K562 (cell line): Measurements from ENCODE around the gene B3GALNT2. TPM values are rescaled to one million over a fixed set of nuclear protein-coding genes. Genes with fewer than 3 reads are reported as not detected.
A peak's percentile ranks its signal among the peaks of the same experiment; 100 is the strongest.

ENCODE experiments used
- ARID4B ChIP-seq: sonication (generic); formaldehyde crosslinking; IDR thresholded peaks from 2 replicates; pipeline ENCODE4 v1.8.0; 2022; ENCODE audit warnings: mild to moderate bottlenecking, missing genetic modification reagents
- FOXM1 ChIP-seq, 2 experiments: fragments of 450-650 bp in 1 of 2; sonication (generic) in 1 of 2; formaldehyde crosslinking in 1 of 2; IDR thresholded peaks; 2 replicates each; pipeline versions ENCODE4 v1.6.1 to v1.9.0; 2017 to 2022; ENCODE audit warnings: low read depth in 2 of 2, mild to moderate bottlenecking in 2 of 2, missing genetic modification reagents in 1 of 2, moderate library complexity in 1 of 2
- HOMEZ ChIP-seq: fragments of 250-450 bp; sonication (Bioruptor Pico); IDR thresholded peaks from 2 replicates; pipeline ENCODE4 v1.4.0; 2020; ENCODE audit warnings: mild to moderate bottlenecking, moderate library complexity
- ID3 ChIP-seq, 2 experiments: fragments of 250-450 bp in 1 of 2; fragments of 450-650 bp in 1 of 2; sonication (Bioruptor Pico) in 1 of 2; IDR thresholded peaks; 2 replicates each; pipeline versions ENCODE4 v1.6.1 to v1.8.0; 2016 to 2021; ENCODE audit warnings: mild to moderate bottlenecking in 2 of 2, moderate library complexity in 2 of 2, missing compliant biosample characterization in 1 of 2, missing genetic modification characterization in 1 of 2
- MCM3 ChIP-seq: fragments of 450-650 bp; IDR thresholded peaks from 2 replicates; pipeline ENCODE4 v1.6.1; 2016
- MXD1 ChIP-seq: fragments of 250-450 bp; sonication (Bioruptor Pico); IDR thresholded peaks from 2 replicates; pipeline ENCODE4 v1.8.0; 2021; ENCODE audit warnings: borderline replicate concordance, mild to moderate bottlenecking, moderate library complexity; ENCODE audit not compliant: poor library complexity, severe bottlenecking
- NCOA4 ChIP-seq: fragments of 450-650 bp; IDR thresholded peaks from 2 replicates; pipeline ENCODE4 v1.6.1; 2018; ENCODE audit warnings: mild to moderate bottlenecking; ENCODE audit not compliant: partially characterized antibody
- PHTF2 ChIP-seq: fragments of 250-450 bp; sonication (Bioruptor Pico); IDR thresholded peaks from 2 replicates; pipeline ENCODE4 v1.5.0; 2021; ENCODE audit warnings: mild to moderate bottlenecking
- THAP7 ChIP-seq: fragments of 250-450 bp; sonication (Bioruptor Pico); IDR thresholded peaks from 2 replicates; pipeline ENCODE4 v1.5.0; 2021
- THRB ChIP-seq: fragments of 450-650 bp; formaldehyde crosslinking; conservative IDR thresholded peaks from 2 replicates; pipeline ENCODE4 v1.4.0; 2022; ENCODE audit warnings: mild to moderate bottlenecking, missing genetic modification characterization
- ZBTB26 ChIP-seq: fragments of 450-650 bp; formaldehyde crosslinking; IDR thresholded peaks from 2 replicates; pipeline ENCODE4 v1.4.0; 2022; ENCODE audit warnings: missing genetic modification characterization
- ZNF277 ChIP-seq: fragments of 250-450 bp; sonication (Bioruptor Pico); IDR thresholded peaks from 2 replicates; pipeline ENCODE4 v1.8.0; 2022; ENCODE audit warnings: inconsistent platforms, mild to moderate bottlenecking, moderate library complexity, borderline replicate concordance
- ZNF311 ChIP-seq: fragments of 250-450 bp; sonication (Bioruptor Pico); IDR thresholded peaks from 2 replicates; pipeline ENCODE4 v1.4.0; 2020; ENCODE audit warnings: mild to moderate bottlenecking, moderate library complexity
- ZNF668 ChIP-seq: fragments of 250-450 bp; sonication (Bioruptor Pico); IDR thresholded peaks from 2 replicates; pipeline ENCODE4 v1.8.0; 2022; ENCODE audit warnings: mild to moderate bottlenecking, inconsistent platforms
- polyA plus RNA-seq, 8 experiments: library from polyadenylated mRNA; depleted of rRNA in 4 of 8; stranded (reverse) in 5 of 8; unstranded in 3 of 8; fragments of >200 nt; fragmentation: Nextera tagmentation in 2 of 8; fragmentation: Illumina TruSeq in 1 of 8; extraction: Ambion mirVana in 2 of 8; extraction: Trizol in 1 of 8; gene quantifications; 2 replicates each; pipeline versions ENCODE4 v1.2.1 to v1.2.3, GENCODE V29; 2011 to 2014; ENCODE audit warnings: inconsistent platforms in 1 of 8, missing spikeins in 1 of 8
- total RNA-seq, 7 experiments: library from RNA; depleted of rRNA in 6 of 7; stranded (reverse); fragments of >200 nt in 6 of 7; fragmentation: Illumina TruSeq in 2 of 7; extraction: Trizol in 2 of 7; gene quantifications; 2 replicates each; pipeline versions ENCODE4 v1.2.1 to v1.2.3, GENCODE V29; 2011 to 2021; ENCODE audit warnings: low replicate concordance in 1 of 7

B3GALNT2 gene
- total and polyA plus RNA-seq, 9 of the 15 experiments (the other 6 are each of a cell fraction or from before 2014, with no cell fraction given): 2.0 to 31.7 (median 22.9) TPM

GRCh38 chr1:235410467-235410866 lies 93.8 kb downstream of the B3GALNT2 start (continued):
- TF ChIP-seq ARID4B: no peak
- TF ChIP-seq MXD1 (CRISPR knock-in tag): no peak
- no peak for TF ChIP-seq HOMEZ (CRISPR knock-in tag)
- TF ChIP-seq ZNF311: 0 out of 2 replicates have a peak, but pooled peaks have one; percentile 72
- TF ChIP-seq ZNF277 (CRISPR knock-in tag): no peak
- no peak for TF ChIP-seq PHTF2 (CRISPR knock-in tag)
- no peak for TF ChIP-seq ZNF668 (CRISPR knock-in tag)
- TF ChIP-seq NCOA4: no peak
- no peak for TF ChIP-seq MCM3
- no peak for TF ChIP-seq ID3 (CRISPR knock-in tag; IDR thresholded peaks at IDR 0.05)
- TF ChIP-seq ID3 (tag; IDR thresholded peaks at IDR 0.05): peak; percentile 84
- TF ChIP-seq ZBTB26 (CRISPR knock-in tag): no peak
- 0 out of 2 replicates have a peak, but pooled peaks have one; percentile 13 for TF ChIP-seq THRB (CRISPR knock-in tag)
- TF ChIP-seq THAP7 (CRISPR knock-in tag): no peak
- TF ChIP-seq FOXM1 (IDR thresholded peaks at IDR 0.05; ENCODE audit: low read depth): no peak
- no peak for TF ChIP-seq FOXM1 (CRISPR knock-in tag; IDR thresholded peaks at IDR 0.05; ENCODE audit: low read depth)
